HepG2 (cell line): ENCODE measurements around the gene KCNQ2. TPM values are rescaled to one million over a fixed set of nuclear protein-coding genes. Genes with fewer than 3 reads are reported as not detected.

Experiments used
- CBX1 ChIP-seq: IDR thresholded peaks from one replicate; pipeline ENCODE4 v1.6.1; 2016; ENCODE audit warnings: antibody characterized with exemption, low read depth
- DNMT3B ChIP-seq: conservative IDR thresholded peaks from 2 replicates; pipeline ENCODE4 v1.6.1; 2016; ENCODE audit warnings: missing biosample characterization, control low read depth
- HDAC6 ChIP-seq: fragments of 200-600 bp; sonication (generic); IDR thresholded peaks from 2 replicates; pipeline ENCODE4 v1.7.0; 2017; ENCODE audit warnings: mild to moderate bottlenecking, antibody characterized with exemption, low read length, low read depth
- HOXA3 ChIP-seq: sonication (generic); formaldehyde crosslinking; IDR thresholded peaks from 2 replicates; pipeline ENCODE4 v1.5.0; 2020; ENCODE audit warnings: missing genetic modification reagents
- MEIS2 ChIP-seq: sonication (generic); formaldehyde crosslinking; IDR thresholded peaks from 2 replicates; pipeline ENCODE4 v1.9.0; 2021; ENCODE audit warnings: mild to moderate bottlenecking, missing genetic modification reagents
- MZF1 ChIP-seq: sonication (generic); formaldehyde crosslinking; IDR thresholded peaks from 2 replicates; pipeline ENCODE4 v1.8.1; 2023; ENCODE audit warnings: mild to moderate bottlenecking, missing genetic modification reagents, borderline replicate concordance
- NAIF1 ChIP-seq: sonication (generic); formaldehyde crosslinking; IDR thresholded peaks from 2 replicates; pipeline ENCODE4 v1.5.0; 2020; ENCODE audit warnings: mild to moderate bottlenecking, missing genetic modification reagents, borderline replicate concordance
- RBM39 ChIP-seq: fragments of 200-400 bp; formaldehyde crosslinking; IDR thresholded peaks from one replicate; pipeline ENCODE4 v1.6.1; 2018; ENCODE audit warnings: antibody characterized with exemption, mild to moderate bottlenecking, low read depth, low read length; ENCODE audit not compliant: poor library complexity, severe bottlenecking
- SRSF1 ChIP-seq: fragments of 200-400 bp; formaldehyde crosslinking; optimal IDR thresholded peaks from 2 replicates; pipeline ENCODE3; 2017; ENCODE audit warnings: mild to moderate bottlenecking, low read depth, low read length, moderate library complexity
- ZNF232 ChIP-seq: sonication (generic); formaldehyde crosslinking; IDR thresholded peaks from 2 replicates; pipeline ENCODE4 v1.4.0; 2020; ENCODE audit warnings: missing genetic modification reagents, borderline replicate concordance
- ZNF235 ChIP-seq: sonication (generic); formaldehyde crosslinking; IDR thresholded peaks from 2 replicates; pipeline ENCODE4 v1.8.1; 2023; ENCODE audit warnings: mild to moderate bottlenecking, missing genetic modification reagents, borderline replicate concordance
- ZNF34 ChIP-seq: sonication (generic); formaldehyde crosslinking; IDR thresholded peaks from 2 replicates; pipeline ENCODE4 v1.4.0; 2020; ENCODE audit warnings: mild to moderate bottlenecking, missing genetic modification reagents, borderline replicate concordance
- ZNF468 ChIP-seq: sonication (generic); formaldehyde crosslinking; IDR thresholded peaks from 2 replicates; pipeline ENCODE4 v1.8.0; 2022; ENCODE audit warnings: mild to moderate bottlenecking, moderate library complexity, missing genetic modification reagents
- ZNF550 ChIP-seq: sonication (generic); formaldehyde crosslinking; IDR thresholded peaks from 2 replicates; pipeline ENCODE4 v1.4.0; 2020; ENCODE audit warnings: mild to moderate bottlenecking, missing genetic modification reagents, borderline replicate concordance
- ZSCAN20 ChIP-seq: sonication (generic); formaldehyde crosslinking; IDR thresholded peaks from 2 replicates; pipeline ENCODE4 v1.4.0; 2020; ENCODE audit warnings: missing genetic modification reagents, mild to moderate bottlenecking, borderline replicate concordance
- ZZZ3 ChIP-seq: sonication (generic); formaldehyde crosslinking; IDR thresholded peaks from 2 replicates; pipeline ENCODE4 v1.4.0; 2020; ENCODE audit warnings: missing genetic modification reagents, mild to moderate bottlenecking, borderline replicate concordance
- polyA plus RNA-seq, 8 experiments: library from polyadenylated mRNA; depleted of rRNA in 3 of 8; stranded (reverse) in 7 of 8; unstranded in 1 of 8; fragments of >200 nt; fragmentation: Illumina TruSeq in 4 of 8; extraction: Trizol in 4 of 8; gene quantifications; 2 replicates each; pipeline versions ENCODE4 v1.2.1 to v1.2.3, GENCODE V29; 2011 to 2016; ENCODE audit warnings: low read depth in 4 of 8, missing spikeins in 1 of 8, mixed read lengths in 1 of 8; ENCODE audit not compliant: insufficient read depth in 1 of 8
- total RNA-seq, 5 experiments: library from RNA; depleted of rRNA; stranded (reverse); fragments of >200 nt; fragmentation: Illumina TruSeq; extraction: Trizol; gene quantifications; 2 replicates each; pipeline ENCODE4 v1.2.3, GENCODE V29; 2016; ENCODE audit warnings: low read depth in 1 of 5
- TF ChIP-seq, protein P1 (sequence below): sonication (generic); formaldehyde crosslinking; IDR thresholded peaks from 2 replicates; pipeline ENCODE4 v1.4.0; 2020; ENCODE audit warnings: mild to moderate bottlenecking, missing genetic modification reagents
- TF ChIP-seq, protein P2 (sequence below): sonication (generic); formaldehyde crosslinking; IDR thresholded peaks from 2 replicates; pipeline ENCODE4 v1.5.0; 2020; ENCODE audit warnings: missing genetic modification reagents, mild to moderate bottlenecking, borderline replicate concordance
- TF ChIP-seq, protein P3 (sequence below): conservative IDR thresholded peaks from 2 replicates; pipeline ENCODE4 v1.6.1; 2018; ENCODE audit warnings: missing genetic modification reagents
- TF ChIP-seq, protein P4 (sequence below): sonication (generic); formaldehyde crosslinking; IDR thresholded peaks from 2 replicates; pipeline ENCODE4 v1.8.0; 2022; ENCODE audit warnings: mild to moderate bottlenecking, missing genetic modification reagents, moderate library complexity
- TF ChIP-seq, protein P5 (sequence below): sonication (generic); formaldehyde crosslinking; IDR thresholded peaks from 2 replicates; pipeline ENCODE4 v1.5.0; 2020; ENCODE audit warnings: mild to moderate bottlenecking, missing genetic modification reagents
- TF ChIP-seq, protein P6 (sequence below): sonication (generic); formaldehyde crosslinking; IDR thresholded peaks from 2 replicates; pipeline ENCODE4 v1.5.1; 2020; ENCODE audit warnings: mild to moderate bottlenecking, missing genetic modification reagents, moderate library complexity

The KCNQ2 gene
- total and polyA plus RNA-seq, 2 of the 13 experiments (the other 11 are each of a cell fraction or from before 2014, with no cell fraction given), result not detected

DNA sequence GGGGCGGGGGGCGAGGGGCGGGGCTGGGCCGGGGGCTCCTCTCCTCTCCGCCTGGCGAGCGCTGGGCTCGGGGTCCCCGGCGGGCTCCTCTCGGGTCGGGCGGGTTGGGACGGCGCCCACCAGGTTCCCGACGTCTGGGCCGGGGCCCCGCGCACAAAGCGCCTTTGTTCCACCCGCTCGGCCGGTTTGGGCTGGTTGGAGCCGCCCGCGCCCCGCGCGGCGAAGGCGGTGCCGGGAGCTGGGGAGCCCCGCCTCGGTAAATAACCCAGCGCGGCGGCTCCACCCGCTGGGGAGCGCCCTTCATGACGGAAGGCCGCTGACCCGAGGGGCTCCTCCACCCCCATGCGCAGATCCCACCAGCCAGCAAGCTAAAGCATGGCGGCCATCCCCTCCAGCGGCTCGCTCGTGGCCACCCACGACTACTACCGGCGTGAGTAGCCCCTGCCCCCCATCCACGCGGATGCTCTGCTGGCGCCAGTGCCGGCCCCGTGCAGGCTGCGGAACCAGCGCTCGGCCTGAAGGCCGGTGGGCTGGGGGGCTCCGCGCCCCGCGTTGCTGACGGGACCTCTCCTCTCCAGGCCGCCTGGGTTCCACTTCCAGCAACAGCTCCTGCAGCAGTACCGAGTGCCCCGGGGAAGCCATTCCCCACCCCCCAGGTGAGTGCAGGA lies 48.6 kb upstream of the KCNQ2 start (continued):
- TF ChIP-seq ZNF232 (CRISPR knock-in tag) (no peak), RBM39 (no peak), ZNF235 (CRISPR knock-in tag) (no peak), ZZZ3 (CRISPR knock-in tag) (no peak), ZNF550 (CRISPR knock-in tag) (no peak), SRSF1 (no peak), NAIF1 (CRISPR knock-in tag) (no peak), HOXA3 (peak; percentile 68), HDAC6 (no peak), DNMT3B (CRISPR knock-in tag) (no peak), ZSCAN20 (no peak), ZNF468 (CRISPR knock-in tag) (no peak), ZNF34 (CRISPR knock-in tag) (no peak), MEIS2 (no peak), MZF1 (CRISPR knock-in tag) (no peak), CBX1 (no peak)
- TF ChIP-seq, protein P1, sequence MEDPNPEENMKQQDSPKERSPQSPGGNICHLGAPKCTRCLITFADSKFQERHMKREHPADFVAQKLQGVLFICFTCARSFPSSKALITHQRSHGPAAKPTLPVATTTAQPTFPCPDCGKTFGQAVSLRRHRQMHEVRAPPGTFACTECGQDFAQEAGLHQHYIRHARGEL, result peak; percentile 50; the same call in 1 of the 2 replicates
- TF ChIP-seq, protein P2, sequence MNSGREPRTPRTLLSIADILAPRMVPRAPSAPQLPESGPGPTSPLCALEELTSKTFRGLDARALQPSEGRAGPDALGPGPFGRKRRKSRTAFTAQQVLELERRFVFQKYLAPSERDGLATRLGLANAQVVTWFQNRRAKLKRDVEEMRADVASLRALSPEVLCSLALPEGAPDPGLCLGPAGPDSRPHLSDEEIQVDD (CRISPR knock-in tag), result 0 out of 2 replicates have a peak, but pooled peaks have one; percentile 27
- TF ChIP-seq, protein P3, sequence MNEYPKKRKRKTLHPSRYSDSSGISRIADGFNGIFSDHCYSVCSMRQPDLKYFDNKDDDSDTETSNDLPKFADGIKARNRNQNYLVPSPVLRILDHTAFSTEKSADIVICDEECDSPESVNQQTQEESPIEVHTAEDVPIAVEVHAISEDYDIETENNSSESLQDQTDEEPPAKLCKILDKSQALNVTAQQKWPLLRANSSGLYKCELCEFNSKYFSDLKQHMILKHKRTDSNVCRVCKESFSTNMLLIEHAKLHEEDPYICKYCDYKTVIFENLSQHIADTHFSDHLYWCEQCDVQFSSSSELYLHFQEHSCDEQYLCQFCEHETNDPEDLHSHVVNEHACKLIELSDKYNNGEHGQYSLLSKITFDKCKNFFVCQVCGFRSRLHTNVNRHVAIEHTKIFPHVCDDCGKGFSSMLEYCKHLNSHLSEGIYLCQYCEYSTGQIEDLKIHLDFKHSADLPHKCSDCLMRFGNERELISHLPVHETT (CRISPR knock-in tag), result no peak
- TF ChIP-seq, protein P4, sequence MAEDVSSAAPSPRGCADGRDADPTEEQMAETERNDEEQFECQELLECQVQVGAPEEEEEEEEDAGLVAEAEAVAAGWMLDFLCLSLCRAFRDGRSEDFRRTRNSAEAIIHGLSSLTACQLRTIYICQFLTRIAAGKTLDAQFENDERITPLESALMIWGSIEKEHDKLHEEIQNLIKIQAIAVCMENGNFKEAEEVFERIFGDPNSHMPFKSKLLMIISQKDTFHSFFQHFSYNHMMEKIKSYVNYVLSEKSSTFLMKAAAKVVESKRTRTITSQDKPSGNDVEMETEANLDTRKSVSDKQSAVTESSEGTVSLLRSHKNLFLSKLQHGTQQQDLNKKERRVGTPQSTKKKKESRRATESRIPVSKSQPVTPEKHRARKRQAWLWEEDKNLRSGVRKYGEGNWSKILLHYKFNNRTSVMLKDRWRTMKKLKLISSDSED, result no peak
- TF ChIP-seq, protein P5, sequence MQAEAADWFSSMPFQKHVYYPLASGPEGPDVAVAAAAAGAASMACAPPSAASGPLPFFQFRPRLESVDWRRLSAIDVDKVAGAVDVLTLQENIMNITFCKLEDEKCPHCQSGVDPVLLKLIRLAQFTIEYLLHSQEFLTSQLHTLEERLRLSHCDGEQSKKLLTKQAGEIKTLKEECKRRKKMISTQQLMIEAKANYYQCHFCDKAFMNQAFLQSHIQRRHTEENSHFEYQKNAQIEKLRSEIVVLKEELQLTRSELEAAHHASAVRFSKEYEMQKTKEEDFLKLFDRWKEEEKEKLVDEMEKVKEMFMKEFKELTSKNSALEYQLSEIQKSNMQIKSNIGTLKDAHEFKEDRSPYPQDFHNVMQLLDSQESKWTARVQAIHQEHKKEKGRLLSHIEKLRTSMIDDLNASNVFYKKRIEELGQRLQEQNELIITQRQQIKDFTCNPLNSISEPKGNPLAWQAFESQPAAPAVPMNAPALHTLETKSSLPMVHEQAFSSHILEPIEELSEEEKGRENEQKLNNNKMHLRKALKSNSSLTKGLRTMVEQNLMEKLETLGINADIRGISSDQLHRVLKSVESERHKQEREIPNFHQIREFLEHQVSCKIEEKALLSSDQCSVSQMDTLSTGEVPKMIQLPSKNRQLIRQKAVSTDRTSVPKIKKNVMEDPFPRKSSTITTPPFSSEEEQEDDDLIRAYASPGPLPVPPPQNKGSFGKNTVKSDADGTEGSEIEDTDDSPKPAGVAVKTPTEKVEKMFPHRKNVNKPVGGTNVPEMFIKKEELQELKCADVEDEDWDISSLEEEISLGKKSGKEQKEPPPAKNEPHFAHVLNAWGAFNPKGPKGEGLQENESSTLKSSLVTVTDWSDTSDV (CRISPR knock-in tag), result no peak
- TF ChIP-seq, protein P6, sequence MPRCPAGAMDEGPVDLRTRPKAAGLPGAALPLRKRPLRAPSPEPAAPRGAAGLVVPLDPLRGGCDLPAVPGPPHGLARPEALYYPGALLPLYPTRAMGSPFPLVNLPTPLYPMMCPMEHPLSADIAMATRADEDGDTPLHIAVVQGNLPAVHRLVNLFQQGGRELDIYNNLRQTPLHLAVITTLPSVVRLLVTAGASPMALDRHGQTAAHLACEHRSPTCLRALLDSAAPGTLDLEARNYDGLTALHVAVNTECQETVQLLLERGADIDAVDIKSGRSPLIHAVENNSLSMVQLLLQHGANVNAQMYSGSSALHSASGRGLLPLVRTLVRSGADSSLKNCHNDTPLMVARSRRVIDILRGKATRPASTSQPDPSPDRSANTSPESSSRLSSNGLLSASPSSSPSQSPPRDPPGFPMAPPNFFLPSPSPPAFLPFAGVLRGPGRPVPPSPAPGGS (CRISPR knock-in tag), result 0 out of 2 replicates have a peak, but pooled peaks have one; percentile 55
